Right cardiac atrium (tissue), 5 donors: Measurements from ENCODE around the gene PEX1. TPM values are rescaled to one million over a fixed set of nuclear protein-coding genes. Genes with fewer than 3 reads are reported as not detected.

Source experiments
- ATAC-seq, 2 donors: fragments of 200-7000 bp; cut with Tn5 transposase; one replicate each; pipeline versions ENCODE4 v1.8.0 to v1.9.1; 2020; ENCODE audit warnings: moderate library complexity in 2 of 2, mild to moderate bottlenecking in 1 of 2
- DNase-seq, 3 donors: peaks; one replicate each; pipeline ENCODE4 v3.0.0-alpha.2; 2020
- H3K27ac ChIP-seq: one replicate; pipeline ENCODE4 v1.5.1; 2013; ENCODE audit warnings: mild to moderate bottlenecking, low read length, control low read depth, moderate library complexity
- H3K27me3 ChIP-seq: one replicate; pipeline ENCODE4 v1.6.1; 2013; ENCODE audit not compliant: control insufficient read depth, insufficient read depth
- H3K4me1 ChIP-seq: one replicate; pipeline ENCODE4 v1.6.1; 2013; ENCODE audit warnings: low read length; ENCODE audit not compliant: control insufficient read depth, insufficient read depth
- H3K4me3 ChIP-seq: one replicate; pipeline ENCODE4 v1.5.1; 2013; ENCODE audit warnings: low read length, control low read depth
- H3K9me3 ChIP-seq: one replicate; pipeline ENCODE4 v1.6.1; 2013; ENCODE audit warnings: low read length; ENCODE audit not compliant: control insufficient read depth
- WGBS: extraction: QIAGEN DNeasy Blood & Tissue Kit; methylation state at CpG from one replicate; pipeline ENCODE4 v1.1.7; 2013; 5-methylcytosine and 5-hydroxymethylcytosine counted together
- intact Hi-C, 4 donors: fragments of 100-400 bp; cut with DNase I; formaldehyde crosslinking; loops; one replicate each; pipeline versions ENCODE4 v1.11.0 to v1.14.0; 2022 to 2023
- long read RNA-seq, 4 donors: library from polyadenylated mRNA; unstranded; transcript quantifications; one replicate each; pipeline ENCODE4 v2.0.0, GENCODE V29; 2020 to 2021
- polyA plus RNA-seq: library from polyadenylated mRNA; stranded (reverse); fragments of 200-250 nt; gene quantifications from one replicate; pipeline ENCODE4 v1.2.3, GENCODE V29; 2013
- total RNA-seq, 4 donors: library from RNA; stranded (reverse); fragmentation: NEBNext Ultra II Directional; extraction: Animal tissue kit (Norgen Biotek cat#: 25700); gene quantifications; one replicate each; pipeline ENCODE4 v1.2.1, GENCODE V29; 2021
- donor health status: healthy with polysubstance abuse.
- donor health status: DM: no; HTN: yes; CAD: no.
- donor health status: DM: no; HTN: no; CAD: no.
- donor health status: DM: no; HTN: yes; CAD: no; lungs with severe emphysema.
- donor health status: DM: yes; HTN: yes; CAD: no.

PEX1 gene
- total RNA-seq (10 to 100 TPM; 13.1 to 17.6 (median 15.6) TPM), polyA plus RNA-seq (9.3 TPM)
- long read RNA-seq, donor 1, full-length matches to known transcripts: 18 of 34 reads
- long read RNA-seq, donor 1, partial matches to known transcripts: 8 of 34 reads
- long read RNA-seq, donor 1, other reads (novel, unspliced or antisense): 8 of 34 reads
- long read RNA-seq, donor 2, full-length matches to known transcripts: 12 of 16 reads
- long read RNA-seq, donor 2, partial matches to known transcripts: 0 of 16 reads
- long read RNA-seq, donor 2, other reads (novel, unspliced or antisense): 4 of 16 reads
- long read RNA-seq, donor 3, full-length matches to known transcripts: 53 of 80 reads
- long read RNA-seq, donor 3, partial matches to known transcripts: 11 of 80 reads
- long read RNA-seq, donor 3, other reads (novel, unspliced or antisense): 16 of 80 reads
- long read RNA-seq, donor 4, full-length matches to known transcripts: 12 of 16 reads
- long read RNA-seq, donor 4, partial matches to known transcripts: 0 of 16 reads
- long read RNA-seq, donor 4, other reads (novel, unspliced or antisense): 4 of 16 reads

DNA sequence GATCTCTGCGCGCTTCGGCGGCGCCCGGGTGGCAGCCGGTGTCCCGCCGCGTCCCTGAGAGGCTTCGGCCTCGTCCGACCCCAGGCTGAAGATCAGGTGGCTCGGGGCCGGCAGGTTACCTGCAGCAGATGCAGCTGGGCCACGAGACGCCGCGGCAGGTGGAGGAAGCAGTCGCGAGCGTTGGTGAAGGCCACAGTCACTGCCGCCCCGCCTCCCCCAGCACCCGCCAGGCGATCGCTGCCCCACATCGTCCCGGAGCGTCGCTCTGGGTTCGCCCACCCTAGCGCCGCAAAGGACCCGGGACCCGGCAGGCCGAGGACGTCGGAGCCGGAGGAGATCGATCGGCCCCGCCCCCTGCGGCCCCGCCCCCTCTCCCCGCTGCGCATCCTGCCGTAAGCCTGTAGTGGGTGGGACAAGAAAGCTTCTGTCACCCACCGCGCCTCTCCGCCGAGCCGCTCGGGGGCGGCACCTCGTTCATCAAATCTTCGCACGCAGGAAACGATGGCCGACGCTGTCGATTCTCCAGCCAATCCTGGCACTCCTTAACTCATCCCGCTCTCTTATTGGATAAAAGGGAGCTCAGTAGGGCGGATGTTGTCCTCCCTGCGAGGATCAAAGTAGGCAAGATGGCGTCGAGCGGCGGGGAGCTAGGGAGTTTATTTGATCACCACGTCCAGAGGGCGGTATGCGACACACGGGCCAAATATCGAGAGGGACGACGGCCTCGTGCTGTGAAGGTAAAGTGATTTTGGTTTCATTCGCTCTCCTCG, at the start of gene PEX1, which contains the start of gene RBM48:
Gene PEX1, minus strand, starts transcription at position 333 of the 770 bp plus-strand sequence. Its CDS starts 85 bp downstream, at position 248.
Gene RBM48, plus strand, starts transcription at position 608 of the 770 bp plus-strand sequence. Its CDS starts 19 bp downstream, at position 627.
- ATAC-seq: peak; percentile 99
- no peaks in the 10 kb centered on the region for H3K27me3 ChIP-seq
- peak within 1 kb of the TSS; percentile 76 for H3K4me3 ChIP-seq
- WGBS: under 1% methylated on average over 79 of the region's 79 CpGs
- H3K4me1 ChIP-seq: no peaks in the 10 kb centered on the region
- peak within 1 kb of the TSS; percentile 77 for H3K27ac ChIP-seq
- peak; percentile 97 to 98 (median 98) for DNase-seq
- intact Hi-C loops: no loop called here
- H3K9me3 ChIP-seq: no peaks in the 10 kb centered on the region

GRCh38 chr7:92576296-92576695, 48.0 kb upstream of the PEX1 start:
- ATAC-seq: no peak
- no peaks in the 10 kb centered on the region for H3K9me3 ChIP-seq
- 75% methylated on average over 3 of the region's 3 CpGs for WGBS

DNA sequence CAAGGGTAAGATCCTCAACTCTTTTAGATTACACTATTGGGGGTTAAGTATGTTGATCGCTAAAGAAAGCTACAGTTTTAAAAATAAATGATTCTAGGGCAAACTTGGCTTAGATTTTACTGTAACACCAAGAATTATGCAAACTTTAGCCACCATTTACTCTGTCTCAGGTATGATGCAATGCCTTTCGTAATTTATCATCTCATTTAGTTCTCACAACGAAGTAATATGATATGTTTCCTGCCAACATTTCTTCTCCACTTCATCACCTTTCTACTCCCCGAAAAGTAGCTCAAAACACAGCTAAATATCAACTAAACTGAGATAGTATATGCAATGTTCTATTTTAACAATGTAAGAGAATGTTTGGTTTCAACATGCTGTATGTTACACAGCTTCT, 40.8 kb upstream of the PEX1 start:
- intact Hi-C loops: no loop called here
- Histone ChIP-seq H3K9me3 (no peaks in the 10 kb centered on the region), H3K27ac (no peak overlapping the region), H3K4me3 (no peak overlapping the region), H3K4me1 (peaks cover 1% of the 10 kb centered on the region), H3K27me3 (no peaks in the 10 kb centered on the region)
- ATAC-seq (no peak), DNase-seq (no peak)
- WGBS: 59% methylated on average over 4 of the region's 4 CpGs

More at GRCh38 chr7:92576296-92576695, 48.0 kb upstream of the PEX1 start:
- peaks cover 3% of the 10 kb centered on the region for H3K4me1 ChIP-seq
- no peak overlapping the region for H3K27ac ChIP-seq
- intact Hi-C loops: no loop called here
- H3K27me3 ChIP-seq: no peaks in the 10 kb centered on the region
- no peak for DNase-seq
- no peak overlapping the region for H3K4me3 ChIP-seq

- intact Hi-C loops: no loop called here
- WGBS: 87% methylated on average over 6 of the region's 6 CpGs
- Histone ChIP-seq H3K27me3 (no peaks in the 10 kb centered on the region), H3K27ac (no peak overlapping the region), H3K9me3 (no peaks in the 10 kb centered on the region), H3K4me3 (no peak overlapping the region), H3K4me1 (peaks cover 1% of the 10 kb centered on the region)
- DNase-seq (no peak), ATAC-seq (no peak)
Measured at GRCh38 chr7:92567460-92567859, 39.1 kb upstream of the PEX1 start.

GRCh38 chr7:92563345-92563744, 35.0 kb upstream of the PEX1 start:
- Histone ChIP-seq H3K27ac (no peak overlapping the region), H3K9me3 (no peaks in the 10 kb centered on the region), H3K4me3 (no peak overlapping the region), H3K4me1 (peaks cover 1% of the 10 kb centered on the region), H3K27me3 (no peaks in the 10 kb centered on the region)
- ATAC-seq: no peak
- no peak for DNase-seq
- intact Hi-C loops: no loop called here
- WGBS: 74% methylated on average over 2 of the region's 2 CpGs

- Histone ChIP-seq H3K9me3 (no peaks in the 10 kb centered on the region), H3K4me3 (no peak overlapping the region), H3K27me3 (no peaks in the 10 kb centered on the region), H3K4me1 (no peaks in the 10 kb centered on the region), H3K27ac (no peak overlapping the region)
- intact Hi-C loops: no loop called here
- ATAC-seq (peak in 1 of 2 donors; percentile 36), DNase-seq (no peak)
Measured at GRCh38 chr7:92560602-92561001, 32.3 kb upstream of the PEX1 start.

DNA sequence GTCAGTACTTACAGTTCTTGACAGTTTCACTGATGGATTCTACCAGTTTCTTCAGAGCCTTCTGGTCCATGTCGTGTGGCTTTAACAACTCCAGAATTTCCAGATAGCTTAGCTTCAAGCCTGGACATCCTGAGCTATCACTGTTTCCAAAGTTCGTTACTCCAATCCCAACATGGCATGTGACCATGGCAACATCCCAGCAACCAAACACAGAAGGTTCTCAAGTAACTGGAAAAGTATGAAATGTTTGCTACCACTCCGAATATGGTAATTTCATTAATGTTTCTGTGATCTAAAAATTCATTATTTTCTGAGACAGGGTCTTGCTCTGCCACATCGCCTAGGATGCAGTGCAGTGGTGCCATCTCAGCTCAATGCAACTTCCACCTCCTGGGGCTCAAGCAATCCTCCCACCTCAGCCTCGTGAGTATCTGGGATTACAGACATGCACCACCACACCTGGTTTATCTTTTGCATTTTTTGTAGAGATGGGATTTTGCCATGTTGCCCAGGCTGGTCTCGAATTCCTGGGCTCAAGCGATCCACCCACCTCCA, 29.6 kb upstream of the PEX1 start:
- Histone ChIP-seq H3K4me1 (peaks cover 1% of the 10 kb centered on the region), H3K27me3 (no peaks in the 10 kb centered on the region), H3K4me3 (no peak overlapping the region), H3K9me3 (no peaks in the 10 kb centered on the region), H3K27ac (no peak overlapping the region)
- ATAC-seq: no peak
- no peak for DNase-seq
- intact Hi-C loops: no loop called here
- WGBS: 81% methylated on average over 7 of the region's 7 CpGs

- no peaks in the 10 kb centered on the region for H3K9me3 ChIP-seq
- 85% methylated on average over 2 of the region's 2 CpGs for WGBS
- H3K27ac ChIP-seq: no peak overlapping the region
- intact Hi-C loops: no loop called here
- DNase-seq (no peak), ATAC-seq (no peak)
- H3K4me1 ChIP-seq: peaks cover 1% of the 10 kb centered on the region
- H3K27me3 ChIP-seq: no peaks in the 10 kb centered on the region
- no peak overlapping the region for H3K4me3 ChIP-seq
Measured at GRCh38 chr7:92557249-92557648, 28.9 kb upstream of the PEX1 start.

GRCh38 chr7:92550194-92550593, 21.9 kb upstream of the PEX1 start:
- peak; percentile 55 to 61 for ATAC-seq
- 26% methylated on average over 4 of the region's 4 CpGs for WGBS
- no peak for DNase-seq
- Histone ChIP-seq H3K4me1 (peaks cover 1% of the 10 kb centered on the region), H3K9me3 (no peaks in the 10 kb centered on the region), H3K27ac (no peak overlapping the region), H3K4me3 (no peak overlapping the region), H3K27me3 (no peaks in the 10 kb centered on the region)
- intact Hi-C loops: no loop called here

DNA sequence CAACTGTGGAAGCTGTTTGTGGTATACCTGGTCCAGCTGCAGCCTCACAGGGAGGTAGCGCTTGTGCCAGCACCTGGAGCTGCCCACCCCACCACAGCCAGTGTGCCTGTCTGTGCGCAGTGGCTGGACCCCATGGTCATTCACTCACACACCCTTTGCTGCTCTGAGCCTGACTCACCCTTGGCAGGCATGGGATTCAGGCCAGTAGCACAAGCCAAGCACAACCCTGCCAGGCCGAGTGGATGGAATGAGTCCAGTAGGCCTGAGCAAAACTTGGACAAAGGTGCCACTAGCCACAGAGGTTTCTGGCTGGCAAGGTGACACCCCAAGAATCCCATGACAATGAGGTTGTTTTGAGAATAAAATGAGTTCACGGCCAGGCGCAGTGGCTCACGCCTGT, 19.3 kb upstream of the PEX1 start:
- Histone ChIP-seq H3K27ac (no peak overlapping the region), H3K27me3 (no peaks in the 10 kb centered on the region), H3K4me1 (no peaks in the 10 kb centered on the region), H3K4me3 (no peak overlapping the region), H3K9me3 (no peaks in the 10 kb centered on the region)
- intact Hi-C loops: no loop called here
- WGBS: 86% methylated on average over 6 of the region's 6 CpGs
- peak in 2 of 3 donors; percentile 40 to 58 for DNase-seq
- ATAC-seq: peak; percentile 71 to 77
